Activated CD4-positive, alpha-beta T cell treated with anti-CD3 and anti-CD28 coated beads for 4 hours (primary cell): ENCODE measurements around the gene MEF2C.

Source experiments
- DNase-seq, 2 donors: peaks; one replicate each; pipeline ENCODE4 v3.0.0-alpha.2; 2020

MEF2C gene

GRCh38 chr5:88671505-88672499, 211.2 kb downstream of the MEF2C start:
- DNase-seq, result no peak

GRCh38 chr5:88671106-88671504, 211.9 kb downstream of the MEF2C start:
- no peak for DNase-seq

- no peak for DNase-seq
Observed at GRCh38 chr5:88670461-88670860, 212.5 kb downstream of the MEF2C start.

GRCh38 chr5:88669371-88670050, 213.5 kb downstream of the MEF2C start:
- DNase-seq, result no peak

- DNase-seq, result no peak
Observed at GRCh38 chr5:88667496-88668201, 215.3 kb downstream of the MEF2C start.
